HL-60 (cell line): Measurements from ENCODE around the gene USP14.
"Not testable (repeated sequence)": the region's sequence is repeated elsewhere in the genome, so short reads cannot be mapped to it uniquely, and the experiment has no call there.

ENCODE experiments used
- DNase-seq, 2 experiments: peaks; one replicate each; pipeline ENCODE4 v3.0.0-alpha.2; 2010 to 2020; ENCODE audit warnings: low read depth in 1 of 2, low spot score in 1 of 2
- H3K27ac ChIP-seq: fragments of 250-450 bp; sonication (Bioruptor Pico); replicated peaks from 2 replicates; pipeline ENCODE4 v1.5.1; 2020; ENCODE audit warnings: mild to moderate bottlenecking, moderate library complexity
- H3K27me3 ChIP-seq: fragments of 250-450 bp; sonication (Bioruptor Pico); 2 replicates; pipeline ENCODE4 v1.5.1; 2021; ENCODE audit warnings: mild to moderate bottlenecking, moderate library complexity; ENCODE audit not compliant: insufficient read depth, poor library complexity, severe bottlenecking
- H3K4me3 ChIP-seq: replicated peaks from 2 replicates; pipeline ENCODE4 v1.5.1; 2011; ENCODE audit warnings: mild to moderate bottlenecking, control low read depth, low read length; ENCODE audit not compliant: insufficient read depth
- GABPA ChIP-seq: IDR thresholded peaks from 2 replicates; pipeline ENCODE4 v1.6.1; 2012; ENCODE audit warnings: low read depth
- POLR2AphosphoS5 ChIP-seq: IDR thresholded peaks from 2 replicates; pipeline ENCODE4 v1.6.1; 2012; ENCODE audit warnings: low read depth
- SPI1 ChIP-seq: IDR thresholded peaks from 2 replicates; pipeline ENCODE4 v1.6.1; 2012; ENCODE audit warnings: low read depth, mild to moderate bottlenecking, borderline replicate concordance
- TF ChIP-seq, protein P1 (sequence below): IDR thresholded peaks from one replicate; pipeline ENCODE4 v1.5.1; 2011; ENCODE audit warnings: low read length, control low read depth, inconsistent platforms; ENCODE audit not compliant: insufficient read depth
- TF ChIP-seq, protein P2 (sequence below): IDR thresholded peaks from 2 replicates; pipeline ENCODE4 v1.6.1; 2012; ENCODE audit warnings: low read depth; ENCODE audit not compliant: insufficient replicate concordance

USP14 gene

DNA sequence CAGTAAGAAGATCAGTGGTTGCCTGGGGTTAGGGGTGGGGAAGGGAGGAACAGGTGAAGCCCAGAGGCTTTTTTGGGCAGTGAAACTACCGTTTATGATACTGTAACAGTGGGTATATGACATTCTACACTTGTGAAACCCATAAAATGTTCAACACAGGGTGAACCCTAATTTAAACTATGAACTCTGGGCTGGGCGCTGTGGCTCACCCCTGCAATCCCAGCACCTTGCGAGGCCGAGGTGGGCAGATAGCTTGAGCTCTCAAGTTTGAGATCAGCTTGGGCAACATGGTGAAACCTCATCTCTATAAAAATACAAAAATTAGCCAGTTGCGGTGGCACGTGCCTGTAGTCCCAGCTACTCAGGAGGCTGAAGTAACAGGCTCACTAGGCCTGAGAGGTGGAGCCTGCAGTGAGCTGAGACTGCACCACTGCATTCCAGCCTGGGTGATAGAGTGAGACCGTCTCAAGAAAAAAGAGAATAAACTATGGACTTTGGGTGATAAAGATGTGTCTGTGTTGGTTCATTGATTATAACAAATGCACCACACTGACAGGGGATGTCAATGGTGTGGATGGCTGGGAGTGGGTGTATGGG, 17.6 kb upstream of the USP14 start:
- H3K27ac ChIP-seq = no peak overlapping the region
- TF ChIP-seq, protein P1, sequence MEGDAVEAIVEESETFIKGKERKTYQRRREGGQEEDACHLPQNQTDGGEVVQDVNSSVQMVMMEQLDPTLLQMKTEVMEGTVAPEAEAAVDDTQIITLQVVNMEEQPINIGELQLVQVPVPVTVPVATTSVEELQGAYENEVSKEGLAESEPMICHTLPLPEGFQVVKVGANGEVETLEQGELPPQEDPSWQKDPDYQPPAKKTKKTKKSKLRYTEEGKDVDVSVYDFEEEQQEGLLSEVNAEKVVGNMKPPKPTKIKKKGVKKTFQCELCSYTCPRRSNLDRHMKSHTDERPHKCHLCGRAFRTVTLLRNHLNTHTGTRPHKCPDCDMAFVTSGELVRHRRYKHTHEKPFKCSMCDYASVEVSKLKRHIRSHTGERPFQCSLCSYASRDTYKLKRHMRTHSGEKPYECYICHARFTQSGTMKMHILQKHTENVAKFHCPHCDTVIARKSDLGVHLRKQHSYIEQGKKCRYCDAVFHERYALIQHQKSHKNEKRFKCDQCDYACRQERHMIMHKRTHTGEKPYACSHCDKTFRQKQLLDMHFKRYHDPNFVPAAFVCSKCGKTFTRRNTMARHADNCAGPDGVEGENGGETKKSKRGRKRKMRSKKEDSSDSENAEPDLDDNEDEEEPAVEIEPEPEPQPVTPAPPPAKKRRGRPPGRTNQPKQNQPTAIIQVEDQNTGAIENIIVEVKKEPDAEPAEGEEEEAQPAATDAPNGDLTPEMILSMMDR = no peak
- no peak for TF ChIP-seq POLR2AphosphoS5
- TF ChIP-seq, protein P2, sequence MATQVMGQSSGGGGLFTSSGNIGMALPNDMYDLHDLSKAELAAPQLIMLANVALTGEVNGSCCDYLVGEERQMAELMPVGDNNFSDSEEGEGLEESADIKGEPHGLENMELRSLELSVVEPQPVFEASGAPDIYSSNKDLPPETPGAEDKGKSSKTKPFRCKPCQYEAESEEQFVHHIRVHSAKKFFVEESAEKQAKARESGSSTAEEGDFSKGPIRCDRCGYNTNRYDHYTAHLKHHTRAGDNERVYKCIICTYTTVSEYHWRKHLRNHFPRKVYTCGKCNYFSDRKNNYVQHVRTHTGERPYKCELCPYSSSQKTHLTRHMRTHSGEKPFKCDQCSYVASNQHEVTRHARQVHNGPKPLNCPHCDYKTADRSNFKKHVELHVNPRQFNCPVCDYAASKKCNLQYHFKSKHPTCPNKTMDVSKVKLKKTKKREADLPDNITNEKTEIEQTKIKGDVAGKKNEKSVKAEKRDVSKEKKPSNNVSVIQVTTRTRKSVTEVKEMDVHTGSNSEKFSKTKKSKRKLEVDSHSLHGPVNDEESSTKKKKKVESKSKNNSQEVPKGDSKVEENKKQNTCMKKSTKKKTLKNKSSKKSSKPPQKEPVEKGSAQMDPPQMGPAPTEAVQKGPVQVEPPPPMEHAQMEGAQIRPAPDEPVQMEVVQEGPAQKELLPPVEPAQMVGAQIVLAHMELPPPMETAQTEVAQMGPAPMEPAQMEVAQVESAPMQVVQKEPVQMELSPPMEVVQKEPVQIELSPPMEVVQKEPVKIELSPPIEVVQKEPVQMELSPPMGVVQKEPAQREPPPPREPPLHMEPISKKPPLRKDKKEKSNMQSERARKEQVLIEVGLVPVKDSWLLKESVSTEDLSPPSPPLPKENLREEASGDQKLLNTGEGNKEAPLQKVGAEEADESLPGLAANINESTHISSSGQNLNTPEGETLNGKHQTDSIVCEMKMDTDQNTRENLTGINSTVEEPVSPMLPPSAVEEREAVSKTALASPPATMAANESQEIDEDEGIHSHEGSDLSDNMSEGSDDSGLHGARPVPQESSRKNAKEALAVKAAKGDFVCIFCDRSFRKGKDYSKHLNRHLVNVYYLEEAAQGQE = no peak
- no peak for TF ChIP-seq SPI1
- TF ChIP-seq GABPA = no peak

DNA sequence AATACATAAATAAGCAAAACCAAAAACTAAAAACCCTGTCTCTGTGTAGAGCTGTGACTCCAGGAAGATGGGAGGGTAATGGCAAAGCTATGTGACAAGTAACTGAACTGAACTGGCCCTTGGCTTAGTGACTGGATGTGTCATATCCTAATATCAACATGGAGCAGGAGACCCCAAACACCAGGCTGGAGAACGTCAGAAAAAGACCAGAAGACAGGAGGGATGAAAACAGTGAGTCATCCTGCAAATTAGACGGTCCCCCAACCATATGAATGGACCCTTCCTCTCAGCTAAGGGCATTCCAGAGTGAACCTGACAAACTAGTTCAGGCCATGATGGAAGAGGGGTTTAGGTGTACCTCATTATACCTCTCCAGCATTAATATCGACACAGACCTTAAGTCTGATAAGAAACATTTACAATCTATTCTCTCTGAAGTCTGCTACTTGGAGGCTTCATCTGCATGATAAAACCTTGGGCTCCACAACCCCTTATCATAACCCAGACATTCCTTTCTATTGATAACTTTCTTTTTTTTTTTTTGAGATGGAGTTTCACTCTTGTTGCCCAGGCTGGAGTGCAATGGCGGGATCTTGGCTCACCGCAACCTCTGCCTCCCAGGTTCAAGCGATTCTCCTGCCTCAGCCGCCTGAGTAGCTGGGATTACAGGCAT, 15.6 kb upstream of the USP14 start:
- H3K4me3 ChIP-seq, H3K27me3 ChIP-seq, H3K27ac ChIP-seq, DNase-seq: not testable (repeated sequence)

More for the DNA sequence above, 17.6 kb upstream of the USP14 start:
- H3K27me3 ChIP-seq = no peaks in the 10 kb centered on the region
- no peak overlapping the region for H3K4me3 ChIP-seq
- no peak for DNase-seq

DNA sequence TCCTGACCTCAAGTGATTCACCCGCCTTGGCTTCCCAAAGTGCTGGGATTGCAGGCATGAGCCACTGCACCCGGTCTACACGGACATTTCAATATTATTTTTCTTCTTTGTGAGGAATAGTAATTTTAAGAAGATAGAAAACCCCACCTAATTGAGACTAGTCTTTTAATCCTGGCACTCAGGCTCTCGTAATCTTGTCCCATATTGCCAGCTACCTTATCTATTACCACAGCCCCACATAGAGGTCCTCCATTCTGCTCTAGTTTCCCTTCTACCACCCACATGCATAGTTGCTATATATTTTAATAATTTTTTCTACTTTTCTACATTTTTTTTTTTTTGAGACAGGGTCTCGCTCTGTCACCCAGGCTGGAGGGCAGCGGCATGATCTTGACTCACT, 9.5 kb upstream of the USP14 start:
- no peak for DNase-seq
- Histone ChIP-seq H3K27me3 (no peaks in the 10 kb centered on the region), H3K27ac (no peak overlapping the region), H3K4me3 (no peak overlapping the region)
- no peak for TF ChIP-seq GABPA
- no peak for TF ChIP-seq POLR2AphosphoS5
- TF ChIP-seq, protein P1 = no peak
- TF ChIP-seq, protein P2 = no peak
- TF ChIP-seq SPI1 = no peak

DNA sequence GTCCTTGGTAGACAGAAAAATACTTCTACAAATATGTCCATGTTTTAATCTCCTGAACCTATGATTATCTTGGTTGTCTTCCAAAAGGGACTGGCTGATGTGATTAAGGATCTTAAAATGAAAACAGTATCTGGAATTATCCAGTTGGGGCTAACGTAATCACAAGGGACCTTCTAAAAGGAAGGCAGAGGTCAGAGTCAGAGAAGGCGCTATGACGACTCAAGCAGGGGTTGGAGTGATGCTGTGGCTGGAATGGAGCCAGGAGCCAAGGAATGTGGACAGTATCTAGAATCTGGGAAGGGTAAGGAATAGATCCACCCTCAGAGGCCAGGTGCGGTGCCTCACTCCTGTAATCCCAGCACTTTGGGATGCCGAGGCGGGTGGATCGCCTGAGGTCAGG, 4.2 kb upstream of the USP14 start:
- Histone ChIP-seq H3K4me3 (no peak overlapping the region), H3K27me3 (no peaks in the 10 kb centered on the region), H3K27ac (no peak overlapping the region)
- no peak for DNase-seq
- TF ChIP-seq, protein P2 = no peak
- TF ChIP-seq GABPA (no peak), POLR2AphosphoS5 (no peak), SPI1 (no peak)
- TF ChIP-seq, protein P1 = no peak
